Fibroblast of skin of left quadriceps (primary cell): Measurements from ENCODE around the gene NPPB.
A peak's percentile ranks its signal among the peaks of the same experiment; 100 is the strongest.
"Not testable (repeated sequence)": the region's sequence is repeated elsewhere in the genome, so short reads cannot be mapped to it uniquely, and the experiment has no call there.

Experiments used
- DNase-seq, 2 experiments: peaks; one replicate each; pipeline ENCODE4 v3.0.0-alpha.2; 2013; ENCODE audit warnings: low read depth in 2 of 2

Gene NPPB

GRCh38 chr1:11858613-11858967, at the start of gene NPPB:
Gene NPPB, minus strand, starts transcription at chr1:11858945. Its CDS starts 112 bp downstream, at chr1:11858833.
- DNase-seq = no peak

GRCh38 chr1:11908095-11908675, 49.4 kb upstream of the NPPB start:
- peak; percentile 99 for DNase-seq

- DNase-seq = peak; percentile 88 to 91
Measured at GRCh38 chr1:11907275-11908094, 48.7 kb upstream of the NPPB start.

- no peak for DNase-seq
Measured at GRCh38 chr1:11906870-11907269, 48.1 kb upstream of the NPPB start.

- no peak for DNase-seq
Measured at GRCh38 chr1:11904978-11905377, 46.2 kb upstream of the NPPB start.

GRCh38 chr1:11904156-11904555, 45.4 kb upstream of the NPPB start:
- DNase-seq = peak; percentile 17 to 21

GRCh38 chr1:11903210-11903609, 44.5 kb upstream of the NPPB start:
- DNase-seq = no peak

GRCh38 chr1:11901446-11901845, 42.7 kb upstream of the NPPB start:
- DNase-seq = not testable (repeated sequence)

GRCh38 chr1:11898831-11899467, 40.2 kb upstream of the NPPB start:
- DNase-seq = no peak

- no peak for DNase-seq
Measured at GRCh38 chr1:11898086-11898785, 39.5 kb upstream of the NPPB start.

- DNase-seq = not testable (repeated sequence)
Measured at GRCh38 chr1:11894501-11894900, 35.8 kb upstream of the NPPB start.

GRCh38 chr1:11893907-11894251, 35.1 kb upstream of the NPPB start:
- DNase-seq = no peak

GRCh38 chr1:11891433-11892186, 32.9 kb upstream of the NPPB start:
- no peak for DNase-seq

GRCh38 chr1:11888877-11889208, 30.1 kb upstream of the NPPB start:
- DNase-seq = no peak

- DNase-seq = no peak
Measured at GRCh38 chr1:11888206-11888876, 29.6 kb upstream of the NPPB start.

- no peak for DNase-seq
Measured at GRCh38 chr1:11887666-11888007, 28.9 kb upstream of the NPPB start.

- DNase-seq = no peak
Measured at GRCh38 chr1:11886986-11887665, 28.4 kb upstream of the NPPB start.

GRCh38 chr1:11885916-11886315, 27.2 kb upstream of the NPPB start:
- no peak for DNase-seq

- DNase-seq = no peak
Measured at GRCh38 chr1:11882814-11883538, 24.2 kb upstream of the NPPB start.

GRCh38 chr1:11881749-11882441, 23.1 kb upstream of the NPPB start:
- no peak for DNase-seq
